GM06990 (cell line): ENCODE measurements around the gene PLCB2.

Source experiments
- DNase-seq: peaks from one replicate; pipeline ENCODE4 v3.0.0-alpha.2; 2011; ENCODE audit not compliant: insufficient read length; ENCODE audit errors: extremely low read depth
- H3K27me3 ChIP-seq: replicated peaks from 2 replicates; pipeline ENCODE4 v1.6.0; 2011; ENCODE audit warnings: low read length; ENCODE audit not compliant: control insufficient read depth, insufficient read depth
- H3K36me3 ChIP-seq: 2 replicates; pipeline ENCODE4 v1.5.1; 2011; ENCODE audit warnings: low read length; ENCODE audit not compliant: control insufficient read depth, insufficient read depth
- H3K4me3 ChIP-seq: replicated peaks from 2 replicates; pipeline ENCODE4 v1.5.1; 2011; ENCODE audit warnings: low read depth, mild to moderate bottlenecking, control low read depth, low read length
- TF ChIP-seq, protein P1 (sequence below): IDR thresholded peaks from 2 replicates; pipeline ENCODE4 v1.5.1; 2011; ENCODE audit warnings: low read length, control low read depth, mild to moderate bottlenecking, inconsistent platforms; ENCODE audit not compliant: insufficient read depth, poor library complexity, severe bottlenecking

The PLCB2 gene

DNA sequence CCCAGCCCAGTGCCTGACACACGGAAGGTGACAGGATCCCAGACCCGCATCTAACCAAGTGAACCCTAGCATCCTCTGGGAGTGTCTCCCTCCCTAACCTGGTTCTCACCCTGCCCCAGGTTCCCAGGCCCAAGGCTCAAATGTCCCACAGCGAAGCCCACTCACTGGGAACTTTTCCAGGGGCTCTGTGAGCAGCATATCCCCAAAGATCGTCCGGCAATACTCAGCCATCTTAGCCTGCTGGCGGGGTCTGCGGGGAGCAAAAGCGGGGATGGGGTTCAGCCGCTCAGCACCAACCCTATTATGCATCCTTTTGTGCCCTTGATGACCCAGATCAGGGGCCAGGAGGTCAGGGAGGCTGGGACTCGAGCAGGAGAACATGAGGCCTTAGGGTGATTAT lies 10.4 kb downstream of the PLCB2 start:
- H3K4me3 ChIP-seq = no peak overlapping the region
- H3K27me3 ChIP-seq = no peaks in the 10 kb centered on the region
- no peaks in the 10 kb centered on the region; the same call in none of the 2 replicates for H3K36me3 ChIP-seq
- TF ChIP-seq, protein P1, sequence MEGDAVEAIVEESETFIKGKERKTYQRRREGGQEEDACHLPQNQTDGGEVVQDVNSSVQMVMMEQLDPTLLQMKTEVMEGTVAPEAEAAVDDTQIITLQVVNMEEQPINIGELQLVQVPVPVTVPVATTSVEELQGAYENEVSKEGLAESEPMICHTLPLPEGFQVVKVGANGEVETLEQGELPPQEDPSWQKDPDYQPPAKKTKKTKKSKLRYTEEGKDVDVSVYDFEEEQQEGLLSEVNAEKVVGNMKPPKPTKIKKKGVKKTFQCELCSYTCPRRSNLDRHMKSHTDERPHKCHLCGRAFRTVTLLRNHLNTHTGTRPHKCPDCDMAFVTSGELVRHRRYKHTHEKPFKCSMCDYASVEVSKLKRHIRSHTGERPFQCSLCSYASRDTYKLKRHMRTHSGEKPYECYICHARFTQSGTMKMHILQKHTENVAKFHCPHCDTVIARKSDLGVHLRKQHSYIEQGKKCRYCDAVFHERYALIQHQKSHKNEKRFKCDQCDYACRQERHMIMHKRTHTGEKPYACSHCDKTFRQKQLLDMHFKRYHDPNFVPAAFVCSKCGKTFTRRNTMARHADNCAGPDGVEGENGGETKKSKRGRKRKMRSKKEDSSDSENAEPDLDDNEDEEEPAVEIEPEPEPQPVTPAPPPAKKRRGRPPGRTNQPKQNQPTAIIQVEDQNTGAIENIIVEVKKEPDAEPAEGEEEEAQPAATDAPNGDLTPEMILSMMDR = no peak
- DNase-seq = no peak

DNA sequence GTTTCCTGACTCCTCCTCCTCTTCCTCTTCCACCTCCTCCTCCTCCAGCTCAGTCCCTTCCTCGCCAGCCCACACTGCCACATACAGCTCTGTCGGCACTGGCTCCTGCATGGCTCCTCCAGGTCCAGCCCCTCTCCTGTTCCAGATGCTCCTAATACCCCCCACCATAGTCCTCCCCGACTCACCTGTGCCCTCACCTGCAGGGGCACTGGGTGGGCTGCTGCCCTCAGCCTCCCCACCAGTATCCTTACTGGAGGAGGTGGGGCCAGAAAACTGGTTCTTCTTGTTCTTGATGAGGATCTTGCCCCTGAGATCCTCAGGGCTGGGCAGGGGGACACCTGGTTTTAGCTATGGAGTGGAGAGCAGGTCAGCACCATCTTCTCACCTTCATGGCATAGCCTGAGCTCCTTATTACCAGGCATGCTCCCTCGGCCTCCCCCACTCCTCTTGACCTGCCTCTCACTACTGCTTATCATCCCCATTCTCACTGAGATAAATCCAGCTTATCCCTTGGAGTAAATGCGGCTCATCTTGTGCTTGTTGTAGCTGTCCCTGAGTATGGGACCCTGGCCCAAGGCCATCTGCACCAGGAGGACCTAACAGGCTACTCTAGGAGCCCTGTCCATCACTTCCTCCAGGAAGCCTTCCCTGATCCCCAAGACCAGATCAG lies 11.0 kb downstream of the PLCB2 start:
- TF ChIP-seq, protein P1 = no peak
- Histone ChIP-seq H3K36me3 (no peaks in the 10 kb centered on the region; the same call in none of the 2 replicates), H3K4me3 (no peak overlapping the region), H3K27me3 (no peaks in the 10 kb centered on the region)
- no peak for DNase-seq

DNA sequence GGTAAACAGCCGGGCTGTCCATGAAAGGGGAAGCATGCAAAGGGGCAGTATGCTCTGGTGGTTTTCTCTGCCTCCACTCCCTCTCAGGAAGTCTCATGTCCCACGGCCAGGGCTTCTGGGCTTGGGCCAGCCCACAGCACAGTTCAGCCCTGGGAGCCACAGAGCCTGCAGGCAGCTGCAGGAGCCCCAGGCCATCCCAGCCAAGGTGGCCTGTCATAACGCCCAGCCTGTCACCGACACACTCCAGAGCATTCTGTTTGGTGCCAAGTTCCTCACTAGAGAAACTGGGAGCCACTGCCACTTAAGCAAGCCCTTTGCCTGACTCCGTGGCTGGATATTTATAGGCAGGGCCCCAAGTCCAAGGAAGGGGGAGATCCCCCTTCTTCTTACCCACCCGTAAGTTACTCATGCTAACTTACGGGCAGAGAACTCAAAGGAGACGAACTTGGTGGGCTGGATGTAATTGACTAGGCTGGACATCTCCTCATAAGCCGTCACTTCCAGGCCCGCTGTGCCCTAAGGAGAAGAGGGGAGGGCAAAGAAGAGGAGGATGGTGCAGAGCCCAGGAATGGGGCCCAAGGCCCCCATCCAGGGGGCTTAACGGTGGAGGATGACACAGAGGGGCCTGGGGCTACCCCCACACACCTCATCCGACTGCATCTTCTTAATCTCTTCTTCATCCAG lies 11.7 kb downstream of the PLCB2 start:
- no peaks in the 10 kb centered on the region for H3K27me3 ChIP-seq
- H3K36me3 ChIP-seq = no peaks in the 10 kb centered on the region; the same call in none of the 2 replicates
- no peak overlapping the region for H3K4me3 ChIP-seq
- TF ChIP-seq, protein P1 = no peak
- no peak for DNase-seq

DNA sequence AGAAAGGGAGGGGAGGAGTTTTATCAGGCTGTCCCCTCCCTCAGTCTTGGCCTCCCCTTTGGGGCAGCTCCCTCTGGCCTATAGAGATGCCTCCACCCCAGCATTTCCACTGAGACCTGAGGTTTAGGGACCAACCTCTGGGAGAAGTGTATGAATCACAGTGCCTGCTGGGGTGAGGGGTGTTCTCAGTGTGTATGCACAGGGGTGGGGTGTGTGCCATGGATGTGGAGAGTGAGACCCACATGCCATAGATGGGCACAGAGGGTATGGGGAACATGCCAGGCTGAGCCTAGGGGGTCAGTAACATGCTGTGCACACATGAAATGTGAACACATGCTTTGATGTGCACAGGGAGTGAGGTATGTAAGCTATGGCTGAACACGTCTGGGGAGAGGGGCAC lies 12.4 kb downstream of the PLCB2 start:
- Histone ChIP-seq H3K4me3 (no peak overlapping the region), H3K36me3 (no peaks in the 10 kb centered on the region; the same call in 1 of the 2 replicates), H3K27me3 (no peaks in the 10 kb centered on the region)
- TF ChIP-seq, protein P1 = no peak
- no peak for DNase-seq

DNA sequence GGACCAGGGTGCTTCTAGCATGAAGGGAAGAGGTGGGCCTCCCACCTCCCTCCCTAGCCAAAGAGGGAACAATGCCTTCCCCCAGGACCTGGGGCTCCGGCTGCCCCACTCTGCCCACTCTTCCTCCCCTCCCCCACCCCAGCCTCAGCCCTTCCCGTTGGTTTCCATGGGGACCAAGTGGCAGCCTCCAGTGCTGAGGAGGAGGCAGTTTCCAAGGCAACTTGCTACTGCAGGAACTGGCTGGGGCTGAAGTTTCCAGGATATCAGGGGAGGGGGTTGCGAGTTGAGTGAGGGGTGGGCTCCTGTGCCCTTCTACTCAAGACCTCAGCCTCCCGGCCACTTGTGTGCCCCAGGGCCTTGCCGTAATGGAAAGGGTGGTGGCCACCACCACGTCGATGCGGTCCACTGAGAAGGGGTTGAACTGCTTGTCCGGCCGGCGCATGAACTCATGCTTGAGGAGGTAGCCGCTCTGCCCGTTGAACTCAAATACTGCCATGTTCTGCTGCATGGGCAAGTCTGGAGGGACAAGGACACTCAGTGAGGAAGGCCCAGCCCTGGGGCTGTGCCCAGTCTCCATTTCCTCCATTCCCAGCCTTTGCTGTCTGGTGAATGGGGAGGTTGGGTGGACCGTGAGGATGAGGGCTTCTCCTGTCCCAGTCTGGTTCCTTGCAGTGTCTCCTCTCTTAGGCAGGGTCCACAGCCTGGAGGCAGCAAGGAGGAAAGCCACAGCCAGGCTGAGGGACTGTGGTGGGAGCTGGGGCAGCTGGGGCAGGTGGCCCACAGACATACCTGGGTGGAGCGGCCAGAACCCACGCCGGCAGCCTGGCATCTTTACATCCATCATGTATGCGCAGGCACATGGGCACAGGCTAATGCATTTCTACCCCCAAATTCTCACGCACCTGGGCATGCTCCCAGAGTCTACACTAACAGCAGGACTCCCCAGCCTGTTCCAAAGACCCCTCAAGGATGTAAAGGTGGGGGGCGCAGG lies 13.5 kb downstream of the PLCB2 start:
- H3K36me3 ChIP-seq = peaks cover 1% of the 10 kb centered on the region
- no peak for DNase-seq
- TF ChIP-seq, protein P1 = no peak
- no peaks in the 10 kb centered on the region for H3K27me3 ChIP-seq
- H3K4me3 ChIP-seq = no peak overlapping the region
